HepG2 (cell line): ENCODE measurements around the gene CYP4A22. TPM values are rescaled to one million over a fixed set of nuclear protein-coding genes. Genes with fewer than 3 reads are reported as not detected.
A peak's percentile ranks its signal among the peaks of the same experiment; 100 is the strongest.

Experiments
- AGO1 ChIP-seq: fragments of 200-400 bp; formaldehyde crosslinking; IDR thresholded peaks from 2 replicates; pipeline ENCODE4 v1.6.1; 2017; ENCODE audit warnings: mild to moderate bottlenecking, low read depth, low read length, moderate library complexity; ENCODE audit not compliant: poor library complexity, severe bottlenecking
- ELF1 ChIP-seq: sonication (generic); formaldehyde crosslinking; IDR thresholded peaks from 2 replicates; pipeline ENCODE4 v1.4.0; 2020; ENCODE audit warnings: missing genetic modification reagents
- HNF4A ChIP-seq: sonication (generic); formaldehyde crosslinking; IDR thresholded peaks from 2 replicates; pipeline ENCODE4 v1.4.0; 2020; ENCODE audit warnings: missing genetic modification reagents
- IRF2 ChIP-seq: IDR thresholded peaks from 2 replicates; pipeline ENCODE4 v1.6.1; 2018; ENCODE audit warnings: missing genetic modification reagents, missing compliant biosample characterization
- MED13 ChIP-seq: sonication (generic); formaldehyde crosslinking; IDR thresholded peaks from 2 replicates; pipeline ENCODE4 v1.5.0; 2020; ENCODE audit warnings: missing genetic modification reagents
- NFE2 ChIP-seq: sonication (generic); formaldehyde crosslinking; IDR thresholded peaks from 2 replicates; pipeline ENCODE4 v1.4.0; 2020; ENCODE audit warnings: missing genetic modification reagents
- SMARCE1 ChIP-seq: fragments of 450-650 bp; IDR thresholded peaks from 2 replicates; pipeline ENCODE4 v1.6.1; 2017; ENCODE audit warnings: borderline replicate concordance
- SP4 ChIP-seq: sonication (generic); formaldehyde crosslinking; IDR thresholded peaks from 2 replicates; pipeline ENCODE4 v1.8.1; 2023; ENCODE audit warnings: mild to moderate bottlenecking, missing genetic modification reagents
- TAF1 ChIP-seq: sonication (generic); formaldehyde crosslinking; IDR thresholded peaks from 2 replicates; pipeline ENCODE4 v1.4.0; 2020; ENCODE audit warnings: missing genetic modification reagents
- TBX2 ChIP-seq: sonication (generic); formaldehyde crosslinking; IDR thresholded peaks from 2 replicates; pipeline ENCODE4 v1.5.0; 2020; ENCODE audit warnings: missing genetic modification reagents, mild to moderate bottlenecking, borderline replicate concordance
- TEAD3 ChIP-seq: optimal IDR thresholded peaks from 2 replicates; pipeline ENCODE3; 2016; ENCODE audit warnings: borderline replicate concordance
- THAP11 ChIP-seq: IDR thresholded peaks from 2 replicates; pipeline ENCODE4 v1.6.1; 2016; ENCODE audit warnings: missing biosample characterization, missing genetic modification reagents
- YEATS2 ChIP-seq: sonication (generic); formaldehyde crosslinking; IDR thresholded peaks from 2 replicates; pipeline ENCODE4 v1.4.0; 2020; ENCODE audit warnings: missing genetic modification reagents, borderline replicate concordance
- YEATS4 ChIP-seq: sonication (generic); formaldehyde crosslinking; IDR thresholded peaks from 2 replicates; pipeline ENCODE4 v1.4.0; 2020; ENCODE audit warnings: missing genetic modification reagents, borderline replicate concordance
- ZNF17 ChIP-seq: sonication (generic); formaldehyde crosslinking; IDR thresholded peaks from 2 replicates; pipeline ENCODE4 v1.5.0; 2020; ENCODE audit warnings: mild to moderate bottlenecking, missing genetic modification reagents
- ZNF264 ChIP-seq: sonication (generic); formaldehyde crosslinking; IDR thresholded peaks from 2 replicates; pipeline ENCODE4 v1.4.0; 2020; ENCODE audit warnings: missing genetic modification reagents
- ZNF333 ChIP-seq: sonication (generic); formaldehyde crosslinking; IDR thresholded peaks from 2 replicates; pipeline ENCODE4 v1.4.0; 2020; ENCODE audit warnings: mild to moderate bottlenecking, missing genetic modification reagents, borderline replicate concordance
- ZNF547 ChIP-seq: sonication (generic); formaldehyde crosslinking; IDR thresholded peaks from 2 replicates; pipeline ENCODE4 v1.5.1; 2020; ENCODE audit warnings: mild to moderate bottlenecking, missing genetic modification reagents
- ZNF598 ChIP-seq: sonication (generic); formaldehyde crosslinking; IDR thresholded peaks from 2 replicates; pipeline ENCODE4 v1.5.1; 2020; ENCODE audit warnings: mild to moderate bottlenecking, missing genetic modification reagents, borderline replicate concordance
- ZNF7 ChIP-seq: IDR thresholded peaks from 2 replicates; pipeline ENCODE4 v1.6.1; 2016; ENCODE audit warnings: missing biosample characterization, missing genetic modification reagents
- ZNF781 ChIP-seq: sonication (generic); formaldehyde crosslinking; IDR thresholded peaks from 2 replicates; pipeline ENCODE4 v1.5.1; 2020; ENCODE audit warnings: borderline replicate concordance, mild to moderate bottlenecking, missing genetic modification reagents; ENCODE audit errors: not compliant biosample characterization
- ZSCAN25 ChIP-seq: sonication (generic); formaldehyde crosslinking; IDR thresholded peaks from 2 replicates; pipeline ENCODE4 v1.8.0; 2022; ENCODE audit warnings: mild to moderate bottlenecking, missing genetic modification reagents
- polyA plus RNA-seq, 8 experiments: library from polyadenylated mRNA; depleted of rRNA in 3 of 8; stranded (reverse) in 7 of 8; unstranded in 1 of 8; fragments of >200 nt; fragmentation: Illumina TruSeq in 4 of 8; extraction: Trizol in 4 of 8; gene quantifications; 2 replicates each; pipeline versions ENCODE4 v1.2.1 to v1.2.3, GENCODE V29; 2011 to 2016; ENCODE audit warnings: low read depth in 4 of 8, missing spikeins in 1 of 8, mixed read lengths in 1 of 8; ENCODE audit not compliant: insufficient read depth in 1 of 8
- total RNA-seq, 5 experiments: library from RNA; depleted of rRNA; stranded (reverse); fragments of >200 nt; fragmentation: Illumina TruSeq; extraction: Trizol; gene quantifications; 2 replicates each; pipeline ENCODE4 v1.2.3, GENCODE V29; 2016; ENCODE audit warnings: low read depth in 1 of 5
- TF ChIP-seq, protein P1 (sequence below): sonication (generic); formaldehyde crosslinking; IDR thresholded peaks from 2 replicates; pipeline ENCODE4 v1.9.0; 2021; ENCODE audit warnings: mild to moderate bottlenecking, missing genetic modification reagents

The CYP4A22 gene
- total and polyA plus RNA-seq, 2 of the 13 experiments (the other 11 are each of a cell fraction or from before 2014, with no cell fraction given): not detected

DNA sequence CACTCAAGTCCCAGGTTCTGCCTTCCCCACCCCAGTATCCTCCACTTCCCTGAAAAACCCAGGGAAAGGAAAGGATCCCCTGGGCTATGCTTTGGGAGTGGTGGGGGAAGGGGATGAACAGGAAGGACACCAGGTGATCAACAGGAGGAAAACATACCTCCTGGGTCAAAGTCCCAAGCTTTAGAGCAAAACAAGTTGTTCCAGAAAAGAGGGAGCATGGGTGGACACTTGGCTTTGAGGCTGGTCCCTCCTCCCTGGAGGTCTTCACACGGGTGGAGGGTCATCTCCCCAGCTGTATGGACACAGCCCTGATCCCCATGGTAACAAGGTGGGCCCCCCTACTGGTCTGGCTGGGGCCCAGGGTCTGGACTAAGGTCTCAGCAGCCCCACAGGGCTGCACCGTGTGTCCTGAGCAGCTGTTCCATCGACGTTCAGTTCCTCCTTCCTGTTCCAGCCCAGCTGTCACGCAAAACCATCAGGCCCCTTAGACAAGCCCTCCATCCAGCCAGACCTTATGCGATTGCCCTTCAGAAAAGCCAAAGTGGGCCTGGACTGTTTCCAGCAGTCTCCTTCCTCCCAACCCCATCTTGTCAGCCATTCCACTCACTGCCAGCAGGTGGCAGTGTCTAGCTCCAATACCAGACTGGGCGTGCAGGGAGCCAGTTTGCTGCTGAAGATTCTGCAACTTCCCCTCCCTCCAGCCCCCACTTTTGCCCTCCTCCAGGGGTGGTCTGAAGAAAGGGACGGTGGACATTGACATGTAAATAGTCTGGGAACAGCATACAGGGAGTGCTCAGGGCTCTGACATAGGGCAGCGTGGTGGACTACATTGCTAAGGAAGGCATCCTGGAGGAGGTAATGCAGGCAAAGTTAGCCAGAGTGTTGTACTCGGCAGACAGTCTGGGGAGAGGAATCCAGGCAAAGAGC is 55.5 kb downstream of the CYP4A22 start (continued):
- TF ChIP-seq AGO1 (no peak), MED13 (CRISPR knock-in tag) (0 out of 2 replicates have a peak, but pooled peaks have one; percentile 60), ZNF17 (no peak), SMARCE1 (no peak), YEATS2 (peak; percentile 31; the same call in 1 of the 2 replicates), ZNF264 (CRISPR knock-in tag) (peak; percentile 56; the same call in 1 of the 2 replicates), TEAD3 (CRISPR knock-in tag) (peak; percentile 73), NFE2 (CRISPR knock-in tag) (no peak), ZNF547 (no peak), ZSCAN25 (CRISPR knock-in tag) (no peak; the same call in 1 of the 2 replicates), YEATS4 (CRISPR knock-in tag) (peak; percentile 51; the same call in 1 of the 2 replicates), ELF1 (CRISPR knock-in tag) (peak; percentile 27), ZNF7 (CRISPR knock-in tag) (0 out of 2 replicates have a peak, but pooled peaks have one; percentile 9), ZNF781 (CRISPR knock-in tag) (peak; percentile 66), TBX2 (no peak; the same call in 1 of the 2 replicates), ZNF333 (0 out of 2 replicates have a peak, but pooled peaks have one; percentile 77), TAF1 (CRISPR knock-in tag) (peak; percentile 19; the same call in 1 of the 2 replicates), HNF4A (CRISPR knock-in tag) (peak; percentile 93), THAP11 (peak; percentile 52), ZNF598 (CRISPR knock-in tag) (no peak), SP4 (CRISPR knock-in tag) (peak; percentile 9; the same call in 1 of the 2 replicates), IRF2 (peak; percentile 82)
- TF ChIP-seq, protein P1, sequence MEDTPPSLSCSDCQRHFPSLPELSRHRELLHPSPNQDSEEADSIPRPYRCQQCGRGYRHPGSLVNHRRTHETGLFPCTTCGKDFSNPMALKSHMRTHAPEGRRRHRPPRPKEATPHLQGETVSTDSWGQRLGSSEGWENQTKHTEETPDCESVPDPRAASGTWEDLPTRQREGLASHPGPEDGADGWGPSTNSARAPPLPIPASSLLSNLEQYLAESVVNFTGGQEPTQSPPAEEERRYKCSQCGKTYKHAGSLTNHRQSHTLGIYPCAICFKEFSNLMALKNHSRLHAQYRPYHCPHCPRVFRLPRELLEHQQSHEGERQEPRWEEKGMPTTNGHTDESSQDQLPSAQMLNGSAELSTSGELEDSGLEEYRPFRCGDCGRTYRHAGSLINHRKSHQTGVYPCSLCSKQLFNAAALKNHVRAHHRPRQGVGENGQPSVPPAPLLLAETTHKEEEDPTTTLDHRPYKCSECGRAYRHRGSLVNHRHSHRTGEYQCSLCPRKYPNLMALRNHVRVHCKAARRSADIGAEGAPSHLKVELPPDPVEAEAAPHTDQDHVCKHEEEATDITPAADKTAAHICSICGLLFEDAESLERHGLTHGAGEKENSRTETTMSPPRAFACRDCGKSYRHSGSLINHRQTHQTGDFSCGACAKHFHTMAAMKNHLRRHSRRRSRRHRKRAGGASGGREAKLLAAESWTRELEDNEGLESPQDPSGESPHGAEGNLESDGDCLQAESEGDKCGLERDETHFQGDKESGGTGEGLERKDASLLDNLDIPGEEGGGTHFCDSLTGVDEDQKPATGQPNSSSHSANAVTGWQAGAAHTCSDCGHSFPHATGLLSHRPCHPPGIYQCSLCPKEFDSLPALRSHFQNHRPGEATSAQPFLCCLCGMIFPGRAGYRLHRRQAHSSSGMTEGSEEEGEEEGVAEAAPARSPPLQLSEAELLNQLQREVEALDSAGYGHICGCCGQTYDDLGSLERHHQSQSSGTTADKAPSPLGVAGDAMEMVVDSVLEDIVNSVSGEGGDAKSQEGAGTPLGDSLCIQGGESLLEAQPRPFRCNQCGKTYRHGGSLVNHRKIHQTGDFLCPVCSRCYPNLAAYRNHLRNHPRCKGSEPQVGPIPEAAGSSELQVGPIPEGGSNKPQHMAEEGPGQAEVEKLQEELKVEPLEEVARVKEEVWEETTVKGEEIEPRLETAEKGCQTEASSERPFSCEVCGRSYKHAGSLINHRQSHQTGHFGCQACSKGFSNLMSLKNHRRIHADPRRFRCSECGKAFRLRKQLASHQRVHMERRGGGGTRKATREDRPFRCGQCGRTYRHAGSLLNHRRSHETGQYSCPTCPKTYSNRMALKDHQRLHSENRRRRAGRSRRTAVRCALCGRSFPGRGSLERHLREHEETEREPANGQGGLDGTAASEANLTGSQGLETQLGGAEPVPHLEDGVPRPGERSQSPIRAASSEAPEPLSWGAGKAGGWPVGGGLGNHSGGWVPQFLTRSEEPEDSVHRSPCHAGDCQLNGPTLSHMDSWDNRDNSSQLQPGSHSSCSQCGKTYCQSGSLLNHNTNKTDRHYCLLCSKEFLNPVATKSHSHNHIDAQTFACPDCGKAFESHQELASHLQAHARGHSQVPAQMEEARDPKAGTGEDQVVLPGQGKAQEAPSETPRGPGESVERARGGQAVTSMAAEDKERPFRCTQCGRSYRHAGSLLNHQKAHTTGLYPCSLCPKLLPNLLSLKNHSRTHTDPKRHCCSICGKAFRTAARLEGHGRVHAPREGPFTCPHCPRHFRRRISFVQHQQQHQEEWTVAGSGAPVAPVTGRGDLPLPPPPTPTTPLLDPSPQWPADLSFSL (CRISPR knock-in tag): no peak
